Non-pigmented ciliary epithelial cell (primary cell): Measurements from ENCODE around the gene TMEM131L.
"Not testable (repeated sequence)": the region's sequence is repeated elsewhere in the genome, so short reads cannot be mapped to it uniquely, and the experiment has no call there.

Experiments used
- DNase-seq: peaks from one replicate; pipeline ENCODE4 v3.0.0-alpha.2; 2010; ENCODE audit warnings: low read depth

The TMEM131L gene

DNA sequence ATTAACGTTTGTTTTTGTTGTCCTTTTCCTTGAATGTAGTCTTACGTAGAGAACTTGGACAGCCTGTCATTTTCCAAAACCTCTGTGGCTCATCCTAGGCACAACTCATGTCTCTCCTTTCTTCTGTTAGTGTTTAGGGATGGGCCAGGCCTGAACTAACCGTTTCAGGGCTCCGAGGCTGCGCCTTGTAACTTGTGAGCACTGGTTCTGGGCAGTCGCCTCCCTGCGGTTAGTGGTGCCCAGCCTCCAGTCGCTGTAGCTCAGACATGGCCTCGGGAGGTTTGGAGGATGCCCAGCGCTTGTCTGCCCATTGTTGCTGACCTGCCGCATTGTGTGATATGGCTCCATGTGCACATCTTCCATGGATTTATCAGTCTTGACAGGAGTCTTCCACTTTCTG, 32.8 kb downstream of the TMEM131L start:
- no peak for DNase-seq

DNA sequence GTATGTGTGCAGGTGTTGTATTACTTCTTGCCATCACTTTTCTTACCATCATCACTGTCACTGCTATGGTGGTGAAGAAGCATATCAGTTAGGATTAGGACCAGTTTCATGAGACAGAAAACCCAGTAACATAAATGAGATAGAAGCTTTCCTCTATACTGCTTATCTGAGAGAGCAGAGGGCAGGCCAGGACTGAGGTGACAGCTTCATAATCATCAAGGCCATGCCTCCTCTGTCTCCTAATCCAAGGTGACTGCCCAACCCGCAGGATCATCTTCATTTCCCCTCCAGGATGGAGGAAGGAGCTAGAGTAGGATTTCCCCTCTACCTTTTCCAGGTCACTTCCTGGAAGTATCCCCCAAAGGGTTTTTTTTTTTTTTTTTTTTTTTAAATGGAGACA, 35.4 kb downstream of the TMEM131L start:
- DNase-seq = no peak

DNA sequence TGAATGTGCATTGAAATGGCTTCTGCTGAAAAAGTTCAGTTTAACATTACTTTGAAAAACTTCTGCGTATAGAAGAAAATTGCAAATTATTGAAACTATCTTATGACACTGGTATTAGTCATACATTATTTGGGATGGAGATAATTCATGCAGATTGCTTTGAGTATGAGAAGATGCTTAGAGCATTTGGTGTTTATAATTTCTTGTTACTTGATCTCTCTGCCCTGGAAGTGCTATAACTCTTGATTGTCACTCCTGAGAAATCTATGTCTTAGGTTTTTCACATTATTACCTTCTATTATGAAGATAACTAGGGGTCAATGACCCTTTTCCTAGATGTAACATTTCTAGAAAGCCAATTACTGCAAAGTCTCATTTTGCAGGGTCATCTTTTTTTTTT, 36.4 kb downstream of the TMEM131L start:
- DNase-seq = no peak

DNA sequence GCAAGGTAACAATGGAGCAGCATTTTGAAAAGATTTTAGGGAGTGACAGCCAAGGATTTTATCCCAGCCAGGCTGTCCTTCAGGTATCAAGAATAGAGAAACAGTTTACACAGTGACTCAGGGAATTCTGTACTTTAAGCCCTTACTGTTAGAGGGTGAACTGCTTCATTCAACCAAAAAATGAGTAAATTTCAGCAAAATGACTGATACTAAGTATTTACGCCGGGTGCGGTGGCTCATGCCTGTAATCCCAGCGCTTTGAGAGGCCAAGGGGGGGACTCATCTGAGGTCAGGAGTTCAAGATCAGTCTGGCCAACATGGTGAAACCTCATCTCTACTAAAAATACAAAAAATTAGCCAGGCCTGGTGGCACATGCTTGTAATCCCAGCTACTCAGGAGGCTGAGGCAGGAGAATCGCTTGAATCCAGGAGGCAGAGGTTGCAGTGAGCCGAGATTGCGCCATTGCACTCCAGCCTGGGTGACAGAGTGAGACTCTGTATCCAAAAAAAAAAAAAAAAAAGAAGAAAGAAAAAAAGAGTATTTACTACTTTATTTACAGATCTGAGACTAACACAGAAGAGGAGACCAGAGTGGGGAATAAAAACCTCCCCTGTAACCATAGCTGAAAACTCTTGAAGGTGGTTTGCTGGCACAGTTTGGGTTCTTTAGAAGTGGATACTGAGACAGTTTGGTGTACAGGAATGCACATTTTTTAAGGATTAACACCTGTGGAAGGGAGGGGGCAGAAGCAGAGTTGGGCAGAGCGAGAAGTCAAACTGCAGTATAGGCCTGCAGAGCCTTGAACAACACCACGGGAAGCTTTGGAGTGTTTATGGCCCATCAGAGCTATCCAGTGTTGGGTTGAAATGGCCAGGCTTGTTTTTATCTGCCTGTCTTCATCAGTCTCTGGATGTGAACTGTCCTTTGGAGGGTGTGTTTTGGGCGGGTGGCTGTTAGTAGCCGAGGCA, 40.5 kb downstream of the TMEM131L start:
- DNase-seq = no peak

- no peak for DNase-seq
Measured at GRCh38 chr4:153507310-153508073, 41.3 kb downstream of the TMEM131L start.

DNA sequence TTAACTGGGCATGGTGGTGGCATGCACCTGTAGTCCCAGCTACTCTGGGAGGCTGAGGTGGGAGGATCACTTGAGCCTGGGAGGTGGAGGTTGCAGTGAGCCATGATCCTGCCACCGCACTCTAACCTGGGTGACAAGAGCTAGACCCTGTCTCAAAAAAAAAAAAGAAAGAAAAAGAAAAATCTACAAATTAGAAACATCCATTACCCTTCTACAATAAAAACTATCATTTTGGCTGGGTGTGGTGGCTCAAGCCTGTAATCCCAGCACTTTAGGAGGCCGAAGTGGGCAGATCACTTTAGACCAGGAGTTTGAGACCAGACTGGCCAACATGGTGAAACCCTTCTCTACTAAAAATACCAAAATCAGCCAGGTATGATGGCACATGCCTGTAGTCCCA, 43.1 kb downstream of the TMEM131L start:
- DNase-seq = not testable (repeated sequence)

- DNase-seq = no peak
Measured at GRCh38 chr4:153509724-153510123, 43.6 kb downstream of the TMEM131L start.

DNA sequence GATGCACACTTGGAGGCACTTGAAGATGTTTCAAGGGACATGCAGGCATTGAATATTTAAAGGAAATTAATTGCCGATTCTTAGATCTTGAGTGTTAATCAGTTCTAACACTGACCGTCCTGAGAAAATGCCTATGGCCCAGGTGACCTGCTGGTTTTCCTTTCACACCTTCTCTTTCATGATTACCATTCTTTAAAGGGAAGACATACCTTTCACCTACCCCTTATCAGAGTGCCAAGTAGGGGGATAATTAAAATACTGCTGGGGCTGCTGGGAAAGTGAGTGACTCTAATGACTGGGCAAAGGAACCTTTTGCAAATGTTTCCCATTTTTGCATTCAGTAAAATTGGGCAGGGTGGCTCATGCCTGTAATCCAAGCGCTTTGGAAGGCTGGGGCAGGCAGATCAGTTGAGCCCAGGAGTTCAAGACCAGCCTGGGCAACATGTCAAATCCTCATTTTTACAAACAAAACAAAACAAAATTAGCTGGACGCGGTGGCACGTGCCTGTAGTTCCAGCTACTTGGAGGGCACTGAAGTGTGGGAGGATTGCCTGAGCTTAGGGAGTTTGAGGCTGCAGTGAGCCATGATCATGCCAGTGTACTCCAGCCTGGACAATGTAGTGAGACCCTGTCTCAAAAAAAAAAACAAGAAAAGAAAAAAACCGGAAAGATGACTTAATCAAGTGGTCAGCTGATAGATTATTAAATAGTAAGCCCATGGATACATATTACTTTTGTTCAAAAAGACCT, 44.3 kb downstream of the TMEM131L start:
- DNase-seq = no peak

GRCh38 chr4:153511104-153511503, 44.9 kb downstream of the TMEM131L start:
- DNase-seq = no peak

GRCh38 chr4:153512162-153512852, 46.1 kb downstream of the TMEM131L start:
- no peak for DNase-seq

DNA sequence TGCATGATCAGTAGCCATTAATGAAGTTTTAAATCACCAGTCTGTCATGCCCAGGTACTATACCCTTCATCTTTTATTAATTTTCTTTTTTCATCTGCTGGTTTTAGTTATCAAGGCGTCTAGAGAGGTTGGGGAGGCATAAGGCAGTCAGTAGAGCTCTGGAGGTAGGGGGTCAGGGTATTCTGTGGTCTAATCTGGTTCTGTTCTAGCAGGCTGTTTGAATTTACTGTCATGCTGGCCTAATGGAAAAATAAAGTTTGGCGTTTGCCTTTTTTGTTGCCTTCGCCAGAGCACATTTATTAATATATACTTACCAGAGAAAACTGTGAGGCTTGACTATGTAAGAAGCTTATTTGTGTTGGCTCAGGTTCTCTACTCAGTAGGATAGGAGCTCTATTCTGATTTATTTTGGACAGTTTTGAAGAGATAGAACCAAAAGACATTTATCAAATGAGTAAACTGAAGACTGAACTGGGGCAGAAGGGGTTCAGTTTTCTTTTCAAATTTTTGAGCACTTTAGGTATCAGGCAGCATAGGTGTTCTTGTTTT, 46.9 kb downstream of the TMEM131L start:
- DNase-seq = no peak

DNA sequence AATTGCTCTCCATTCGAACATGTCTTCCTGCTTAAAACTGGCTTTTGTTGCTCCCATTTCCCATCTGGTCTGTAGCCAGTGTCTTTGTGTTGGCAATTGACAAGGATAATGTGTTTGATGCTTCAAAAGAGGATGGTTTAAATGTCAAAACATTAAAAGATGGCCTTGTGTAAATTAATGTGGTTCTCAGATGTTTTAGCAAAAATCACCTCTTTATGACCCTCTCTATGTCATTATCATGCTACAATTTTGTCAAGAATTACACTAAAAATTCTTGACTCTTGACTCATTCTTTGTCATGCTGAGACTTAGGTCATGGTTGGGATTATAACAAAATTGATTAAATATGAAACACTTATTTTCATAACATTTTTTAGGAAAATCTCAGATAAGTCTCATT, 47.4 kb downstream of the TMEM131L start:
- no peak for DNase-seq

DNA sequence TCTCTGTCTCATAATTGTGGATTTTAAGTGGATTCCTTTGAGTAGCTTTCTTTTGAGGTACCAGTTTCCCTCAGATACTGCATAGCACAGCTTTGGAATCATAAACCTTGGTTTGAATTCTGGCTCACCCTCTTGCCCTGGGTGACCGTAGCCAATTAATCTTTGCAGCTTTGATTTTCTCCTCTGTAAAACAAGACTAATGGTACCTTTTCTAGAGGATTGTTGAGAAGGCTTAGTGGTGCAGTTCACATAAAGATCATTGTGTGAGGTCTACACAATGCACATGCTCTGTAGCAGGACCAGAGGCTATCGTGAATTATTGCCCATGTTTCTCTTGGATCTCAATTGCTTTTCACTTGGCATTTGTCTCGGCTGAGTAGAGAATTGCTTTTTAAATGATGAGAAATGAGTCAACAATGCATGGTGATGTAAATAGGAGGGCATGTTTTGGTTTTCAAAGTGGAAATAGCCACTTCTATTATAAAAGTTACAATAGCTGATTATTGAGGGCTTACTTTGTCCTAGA, 47.9 kb downstream of the TMEM131L start:
- DNase-seq = no peak

GRCh38 chr4:153514688-153515426, 48.7 kb downstream of the TMEM131L start:
- DNase-seq = no peak

DNA sequence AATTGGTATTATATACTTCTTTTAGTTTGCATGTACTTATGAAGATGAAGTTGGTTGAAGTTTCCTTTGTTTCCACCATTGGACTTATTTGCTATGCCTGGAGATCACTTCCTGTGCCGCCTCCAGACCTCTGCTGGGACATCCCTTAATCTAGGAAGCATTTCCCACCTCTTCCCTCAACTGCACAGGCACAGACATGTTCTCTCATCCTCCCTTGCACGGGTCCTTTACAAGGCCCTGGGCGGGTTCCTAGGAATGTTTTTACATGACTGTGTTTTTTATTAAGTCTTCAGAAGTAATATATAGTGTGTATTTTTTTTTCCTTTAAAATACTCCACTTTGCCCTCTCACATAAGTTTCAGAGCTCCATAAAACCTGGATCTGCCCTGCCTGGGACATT, 51.0 kb downstream of the TMEM131L start:
- no peak for DNase-seq

DNA sequence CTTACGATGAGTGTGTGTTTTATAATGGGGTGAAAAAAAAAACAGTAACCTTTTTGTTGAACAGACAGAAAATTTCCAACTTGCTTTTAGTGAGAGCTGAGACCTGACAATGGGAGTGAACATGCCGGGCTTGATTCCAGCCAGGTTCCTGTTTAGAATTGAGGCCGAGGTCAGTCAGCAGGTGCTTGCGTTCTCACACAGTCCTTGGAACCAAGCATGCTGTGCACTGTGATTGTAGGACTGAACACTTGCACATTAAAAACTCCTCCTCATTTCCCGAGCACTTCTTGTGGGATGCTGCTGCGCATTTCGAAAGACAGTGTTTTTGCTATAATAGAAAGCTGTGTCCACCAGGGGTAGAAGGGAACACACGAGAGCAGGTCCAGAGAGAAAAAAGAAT, 51.8 kb downstream of the TMEM131L start:
- no peak for DNase-seq

DNA sequence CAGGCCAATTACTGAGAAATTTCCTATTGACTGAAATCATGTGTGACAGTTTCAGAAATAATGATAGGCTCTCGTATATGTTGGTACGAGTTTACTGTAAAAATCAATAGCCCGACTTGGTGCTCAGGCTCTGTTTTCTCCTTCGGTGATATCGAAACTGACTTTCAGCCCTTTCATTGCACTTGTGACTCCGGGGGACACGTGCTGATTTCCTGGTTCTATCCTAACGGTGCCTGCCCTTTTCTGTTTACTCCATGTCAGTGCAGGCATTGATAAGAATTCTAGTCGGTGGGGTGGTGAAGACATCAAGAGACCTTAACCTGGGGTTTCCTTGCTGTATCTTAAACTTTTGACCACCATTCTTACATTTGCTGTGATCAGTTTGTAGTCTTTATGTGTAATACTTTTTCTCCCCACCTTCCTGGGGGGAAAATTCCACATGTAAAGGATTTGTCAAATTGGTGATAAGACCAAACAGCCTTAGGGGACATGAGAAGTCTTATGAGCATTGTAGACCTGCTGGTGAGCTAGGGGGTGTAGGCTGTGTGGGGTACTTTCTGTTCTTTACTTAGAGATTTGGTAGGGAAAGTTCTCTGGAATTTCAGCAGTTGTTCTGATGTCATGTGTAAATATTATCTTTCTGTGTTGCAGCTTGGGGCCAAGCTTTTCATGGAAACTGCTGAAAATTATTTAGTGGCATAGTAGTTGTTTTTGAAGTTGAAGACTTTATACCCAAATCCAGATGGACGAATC, 52.7 kb downstream of the TMEM131L start:
- no peak for DNase-seq

GRCh38 chr4:153519687-153520086, 53.5 kb downstream of the TMEM131L start:
- no peak for DNase-seq

DNA sequence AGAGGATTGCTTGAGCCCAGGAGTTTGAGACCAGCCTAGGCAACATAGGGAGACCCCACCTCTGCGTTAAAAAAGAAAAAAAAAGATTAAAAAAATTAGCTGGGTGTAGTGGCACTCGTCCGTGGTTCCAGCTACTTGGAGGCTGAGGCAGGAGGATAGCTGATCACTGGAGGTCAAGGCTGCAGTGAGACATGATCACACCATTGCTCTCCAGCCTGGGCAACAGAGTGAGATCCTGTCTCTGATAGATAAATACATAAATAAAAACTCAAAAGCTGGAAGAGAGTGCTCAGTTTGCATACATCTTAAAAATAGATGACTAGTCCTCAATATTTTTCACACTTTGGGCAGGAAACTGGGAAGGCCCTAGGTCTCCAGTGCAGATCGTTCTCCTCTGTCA, 54.1 kb downstream of the TMEM131L start:
- no peak for DNase-seq

DNA sequence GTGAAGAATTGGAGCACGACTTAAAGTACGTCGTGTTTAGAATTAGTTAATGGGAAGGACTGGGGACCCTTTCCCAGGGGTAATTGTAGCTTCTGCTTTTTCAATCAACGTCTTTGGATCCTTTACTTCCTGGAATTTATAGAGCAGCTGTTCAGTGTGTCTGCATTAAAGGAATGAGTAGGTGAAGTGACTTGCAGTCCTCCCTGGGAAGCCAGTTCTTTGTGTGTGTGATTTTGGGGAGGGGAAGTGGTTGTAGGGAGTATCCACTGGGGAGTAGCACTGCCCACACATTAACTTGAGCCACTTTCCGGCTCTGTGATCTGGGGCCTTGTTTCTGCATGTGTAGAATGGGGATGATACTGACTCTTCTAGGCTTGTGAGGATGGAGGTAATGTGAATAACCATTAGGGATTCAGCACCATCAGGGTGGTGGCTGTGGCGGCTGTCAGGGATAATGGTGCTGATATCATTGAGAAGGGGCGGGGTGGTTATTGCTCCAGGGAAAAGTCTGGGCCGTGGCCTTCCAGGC, 54.7 kb downstream of the TMEM131L start:
- no peak for DNase-seq
